Activated T-helper 9 cell treated with anti-CD3 and anti-CD28 coated beads, Interleukin-2, amount 50 U/mL, for 16 hours (primary cell): ENCODE measurements around the gene INTS1.

Source experiments
- DNase-seq: peaks from one replicate; pipeline ENCODE4 v3.0.0-alpha.2; 2020; ENCODE audit warnings: low read depth

Gene INTS1

GRCh38 chr7:1461646-1462375, 42.4 kb downstream of the INTS1 start:
- no peak for DNase-seq

GRCh38 chr7:1460821-1461645, 43.2 kb downstream of the INTS1 start:
- DNase-seq, result no peak

GRCh38 chr7:1459920-1460820, 44.0 kb downstream of the INTS1 start:
- DNase-seq, result no peak

GRCh38 chr7:1459512-1459892, 44.7 kb downstream of the INTS1 start:
- DNase-seq, result peak; percentile 95

GRCh38 chr7:1458683-1459511, 45.3 kb downstream of the INTS1 start, which contains the start of gene MICALL2:
MICALL2 (minus strand) TSS chr7:1459470; CDS start chr7:1459326, 144 bp downstream.
- peak; percentile 18 for DNase-seq

GRCh38 chr7:1457949-1458682, 46.1 kb downstream of the INTS1 start:
- no peak for DNase-seq

- no peak for DNase-seq
These were observed 46.9 kb downstream of the INTS1 start for GRCh38 chr7:1457059-1457948.

GRCh38 chr7:1455955-1456354, 48.2 kb downstream of the INTS1 start:
- DNase-seq, result no peak

GRCh38 chr7:1455241-1455939, 48.8 kb downstream of the INTS1 start:
- DNase-seq, result no peak

GRCh38 chr7:1454542-1454941, 49.6 kb downstream of the INTS1 start:
- DNase-seq, result no peak

GRCh38 chr7:1452205-1452604, 52.0 kb downstream of the INTS1 start:
- no peak for DNase-seq

- DNase-seq, result no peak
These were observed 53.2 kb downstream of the INTS1 start for GRCh38 chr7:1450987-1451386.

GRCh38 chr7:1450431-1450830, 53.8 kb downstream of the INTS1 start:
- DNase-seq, result no peak

GRCh38 chr7:1449951-1450350, 54.2 kb downstream of the INTS1 start:
- no peak for DNase-seq

GRCh38 chr7:1449501-1449900, 54.7 kb downstream of the INTS1 start:
- no peak for DNase-seq

GRCh38 chr7:1448958-1449357, 55.2 kb downstream of the INTS1 start:
- no peak for DNase-seq

- no peak for DNase-seq
These were observed 56.5 kb downstream of the INTS1 start for GRCh38 chr7:1447551-1448244.

GRCh38 chr7:1447112-1447511, 57.1 kb downstream of the INTS1 start:
- no peak for DNase-seq
